ENCODE results near the gene GLA. TPM values are rescaled to one million over a fixed set of nuclear protein-coding genes. Genes with fewer than 3 reads are reported as not detected.
A peak's percentile ranks its signal among the peaks of the same experiment; 100 is the strongest.

GLA gene
- total RNA-seq, 2 donors from 2014 or later = 6.2 to 7.6 TPM

DNA sequence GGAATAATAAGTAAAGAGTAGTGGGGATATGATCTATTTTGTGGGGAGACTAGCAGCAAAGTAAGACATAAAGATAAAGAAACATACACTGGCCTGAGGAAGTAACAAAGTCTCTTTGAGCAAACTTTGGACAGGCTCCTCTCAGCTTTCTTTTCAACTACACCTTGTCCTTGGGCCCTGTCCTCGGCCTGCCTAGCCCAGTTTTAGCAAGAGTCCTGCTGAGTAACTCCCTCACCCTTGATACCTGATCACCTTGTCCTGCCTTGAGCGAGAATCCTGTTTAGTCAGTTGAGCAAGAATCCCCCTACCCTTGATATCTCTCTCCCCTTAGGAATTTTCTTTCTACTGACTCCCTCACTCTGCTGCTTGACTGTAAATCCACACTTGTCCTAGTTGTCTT lies 11.8 kb upstream of the GLA start:
- TF ChIP-seq, protein P1, sequence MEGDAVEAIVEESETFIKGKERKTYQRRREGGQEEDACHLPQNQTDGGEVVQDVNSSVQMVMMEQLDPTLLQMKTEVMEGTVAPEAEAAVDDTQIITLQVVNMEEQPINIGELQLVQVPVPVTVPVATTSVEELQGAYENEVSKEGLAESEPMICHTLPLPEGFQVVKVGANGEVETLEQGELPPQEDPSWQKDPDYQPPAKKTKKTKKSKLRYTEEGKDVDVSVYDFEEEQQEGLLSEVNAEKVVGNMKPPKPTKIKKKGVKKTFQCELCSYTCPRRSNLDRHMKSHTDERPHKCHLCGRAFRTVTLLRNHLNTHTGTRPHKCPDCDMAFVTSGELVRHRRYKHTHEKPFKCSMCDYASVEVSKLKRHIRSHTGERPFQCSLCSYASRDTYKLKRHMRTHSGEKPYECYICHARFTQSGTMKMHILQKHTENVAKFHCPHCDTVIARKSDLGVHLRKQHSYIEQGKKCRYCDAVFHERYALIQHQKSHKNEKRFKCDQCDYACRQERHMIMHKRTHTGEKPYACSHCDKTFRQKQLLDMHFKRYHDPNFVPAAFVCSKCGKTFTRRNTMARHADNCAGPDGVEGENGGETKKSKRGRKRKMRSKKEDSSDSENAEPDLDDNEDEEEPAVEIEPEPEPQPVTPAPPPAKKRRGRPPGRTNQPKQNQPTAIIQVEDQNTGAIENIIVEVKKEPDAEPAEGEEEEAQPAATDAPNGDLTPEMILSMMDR (IDR thresholded peaks at IDR 0.05) = no peak
- no peak for TF ChIP-seq POLR2A (IDR thresholded peaks at IDR 0.05)
- Histone ChIP-seq H3K9me3 (no peaks in the 10 kb centered on the region), H3K4me1 (peaks cover 25% of the 10 kb centered on the region), H3K4me3 (no peak overlapping the region), H3K27ac (peak overlapping the region in 1 of 4 donors; percentile 89), H3K36me3 (replicated peaks in 1 of 2; ENCODE audit: insufficient read depth in 1 of 2, low read depth in 2 of 2) (no peaks in the 10 kb centered on the region), H3K27me3 (no peaks in the 10 kb centered on the region)
- intact Hi-C loops (cut with DNase I) = no loop called here
- DNase-seq (peak in 2 of 4 donors; percentile 13 to 22), ATAC-seq (no peak)
- WGBS, 2 donors = 46 to 51% methylated on average over 2 of the region's 2 CpGs

DNA sequence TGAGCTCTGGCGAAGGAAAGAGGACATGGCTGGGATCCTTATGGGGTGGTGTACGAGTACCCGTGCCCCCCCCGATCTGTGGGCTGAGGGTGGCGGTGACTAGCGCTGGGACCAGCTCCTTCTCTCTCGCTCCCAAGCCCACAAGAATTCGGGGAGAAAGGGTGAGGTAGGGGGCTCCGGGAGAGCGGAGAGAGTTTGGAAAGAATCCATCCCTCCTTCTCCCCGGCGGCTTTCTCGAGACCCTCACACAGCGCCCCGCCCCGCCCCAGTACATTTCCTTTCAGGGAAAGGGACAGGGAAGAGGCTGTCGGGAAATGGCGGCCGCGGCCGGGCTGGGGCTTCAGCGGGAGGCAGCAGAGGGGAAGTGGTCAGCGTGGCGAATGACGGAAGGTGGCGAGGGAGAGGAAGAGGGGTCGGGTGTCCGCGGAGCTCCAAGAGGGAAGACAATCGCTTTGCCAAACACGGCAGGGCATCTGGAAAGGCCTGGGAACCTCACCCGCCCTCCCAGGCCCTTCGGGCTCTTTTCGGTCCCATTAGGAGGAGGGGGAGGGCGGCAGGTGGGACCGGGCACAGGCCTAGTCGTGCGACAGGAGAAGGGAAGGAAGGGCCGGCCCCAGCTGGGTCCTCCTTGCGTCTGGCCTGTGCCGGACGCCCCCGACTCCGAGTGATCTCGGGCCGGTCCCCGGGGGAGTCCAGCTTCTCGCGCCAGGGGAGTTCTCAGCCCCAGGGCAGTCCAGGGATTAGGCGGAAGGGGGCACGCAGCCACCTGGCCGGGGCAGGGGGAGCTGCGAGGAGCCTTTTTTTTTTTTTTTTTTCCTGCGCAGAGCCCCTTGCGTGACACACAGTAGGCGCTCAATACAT lies 10.5 kb upstream of the GLA start:
- WGBS, 2 donors = 0 to 1% methylated on average over 27 to 31 of the region's 56 CpGs
- DNase-seq (peak; percentile 45 to 65 (median 53)), ATAC-seq (peak; percentile 83)
- peak overlapping the region; percentile 8 to 20 for H3K4me3 ChIP-seq
- intact Hi-C loops (cut with DNase I) = no loop called here
- TF ChIP-seq, protein P1 (IDR thresholded peaks at IDR 0.05) = no peak
- TF ChIP-seq POLR2A (IDR thresholded peaks at IDR 0.05) = peak; percentile 29 to 71 (median 70)
- H3K27ac ChIP-seq = peak overlapping the region; percentile 83 to 89 (median 86)
- H3K27me3 ChIP-seq = no peaks in the 10 kb centered on the region
- peaks cover 25% of the 10 kb centered on the region for H3K4me1 ChIP-seq
- no peaks in the 10 kb centered on the region for H3K9me3 ChIP-seq
- H3K36me3 ChIP-seq (replicated peaks in 1 of 2; ENCODE audit: insufficient read depth in 1 of 2, low read depth in 2 of 2) = no peaks in the 10 kb centered on the region

DNA sequence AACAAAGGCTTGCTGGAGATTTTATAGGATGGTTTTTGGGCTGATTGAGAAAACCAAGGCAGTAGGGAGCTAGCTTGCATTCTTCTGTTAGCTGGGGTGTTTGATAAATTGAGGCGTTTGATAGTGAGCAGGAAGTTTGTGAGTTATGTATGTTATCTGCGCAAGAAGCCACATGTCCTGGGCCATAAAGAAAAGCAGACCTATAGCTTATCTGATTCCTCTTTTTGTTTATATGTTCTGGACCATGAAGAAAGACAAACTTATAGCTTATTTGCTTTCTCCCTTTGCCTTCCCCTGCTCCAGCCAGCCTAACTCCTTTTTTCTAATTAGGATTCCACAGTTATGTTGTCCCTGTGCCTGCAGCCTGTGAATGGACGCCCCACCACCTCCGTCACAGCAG lies 9.5 kb upstream of the GLA start:
- TF ChIP-seq, protein P1 (IDR thresholded peaks at IDR 0.05) = no peak
- TF ChIP-seq POLR2A (IDR thresholded peaks at IDR 0.05) = no peak
- Histone ChIP-seq H3K4me3 (no peak overlapping the region), H3K27me3 (no peaks in the 10 kb centered on the region), H3K9me3 (no peaks in the 10 kb centered on the region), H3K4me1 (peaks cover 25% of the 10 kb centered on the region), H3K36me3 (replicated peaks in 1 of 2; ENCODE audit: insufficient read depth in 1 of 2, low read depth in 2 of 2) (no peaks in the 10 kb centered on the region), H3K27ac (peak overlapping the region in 1 of 4 donors; percentile 83)
- ATAC-seq = no peak
- 68 to 74% methylated on average over 3 to 4 of the region's 4 CpGs for WGBS, 2 donors
- intact Hi-C loops (cut with DNase I) = no loop called here
- DNase-seq = no peak

DNA sequence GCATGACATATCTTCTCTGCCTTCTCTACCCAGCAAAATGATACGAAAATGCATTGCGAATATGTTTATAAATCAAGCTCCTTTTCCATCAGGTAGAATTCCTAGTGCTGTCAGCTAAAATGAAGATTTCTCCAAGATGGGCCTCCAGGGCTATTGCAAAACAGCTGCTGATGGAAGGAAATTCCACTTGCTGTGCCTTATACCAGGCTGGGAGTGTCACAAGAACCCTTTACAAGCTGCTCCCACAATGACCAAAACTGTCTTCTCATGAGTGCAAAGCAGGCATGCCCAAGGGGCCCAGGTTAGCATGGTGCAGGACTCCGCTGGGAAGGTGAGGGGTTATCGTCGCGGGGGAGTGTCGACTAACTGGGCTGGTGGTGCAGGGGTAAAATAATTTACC lies 9.0 kb upstream of the GLA start:
- no peak for ATAC-seq
- Histone ChIP-seq H3K36me3 (replicated peaks in 1 of 2; ENCODE audit: insufficient read depth in 1 of 2, low read depth in 2 of 2) (no peaks in the 10 kb centered on the region), H3K4me1 (peaks cover 25% of the 10 kb centered on the region), H3K27me3 (no peaks in the 10 kb centered on the region), H3K9me3 (no peaks in the 10 kb centered on the region), H3K4me3 (no peak overlapping the region), H3K27ac (no peak overlapping the region)
- intact Hi-C loops (cut with DNase I) = no loop called here
- no peak for TF ChIP-seq POLR2A (IDR thresholded peaks at IDR 0.05)
- TF ChIP-seq, protein P1 (IDR thresholded peaks at IDR 0.05) = no peak
- no peak for DNase-seq
- WGBS, 2 donors = 93 to 100% methylated on average over 2 to 7 of the region's 7 CpGs
